ENCODE measurements around the gene ARID4A. TPM values are rescaled to one million over a fixed set of nuclear protein-coding genes. Genes with fewer than 3 reads are reported as not detected.
"Not testable (repeated sequence)": the region's sequence is repeated elsewhere in the genome, so short reads cannot be mapped to it uniquely, and the experiment has no call there.

The ARID4A gene
- total RNA-seq, 1 experiment from 2014 or later: 12.5 TPM

DNA sequence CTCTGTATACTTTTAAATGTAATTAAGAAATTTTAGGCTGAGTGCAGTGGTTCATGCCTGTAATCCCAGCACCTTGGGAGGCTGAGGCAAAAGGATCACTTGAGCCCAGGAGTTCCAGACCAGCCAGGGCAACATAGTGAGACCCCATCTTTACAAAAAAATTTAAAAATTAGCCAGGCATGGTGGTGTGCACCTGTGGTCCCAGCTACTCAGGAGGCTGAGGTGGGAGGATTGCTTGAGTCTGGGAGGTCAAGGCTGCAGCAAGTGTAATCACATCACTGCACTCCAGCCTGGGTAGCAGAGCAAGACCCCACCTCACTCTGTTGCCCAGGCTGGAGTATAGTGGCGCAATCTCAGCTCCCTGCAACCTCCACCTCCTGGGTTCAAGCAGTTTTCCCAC lies 63.9 kb downstream of the ARID4A start:
- ATAC-seq; DNase-seq (ENCODE audit: low spot score); H3K27me3 Mint-ChIP-seq (ENCODE audit: low read depth); H3K4me1 Mint-ChIP-seq; H3K4me3 Mint-ChIP-seq; CTCF ChIA-PET; H3K9me3 Mint-ChIP-seq; H3K27ac Mint-ChIP-seq; POLR2A ChIA-PET: not testable (repeated sequence)
- peak; percentile 78 for TF ChIP-seq ZNF121 (CRISPR knock-in tag; IDR thresholded peaks at IDR 0.05)
- peaks cover 38% of the 10 kb centered on the region for H3K36me3 Mint-ChIP-seq

DNA sequence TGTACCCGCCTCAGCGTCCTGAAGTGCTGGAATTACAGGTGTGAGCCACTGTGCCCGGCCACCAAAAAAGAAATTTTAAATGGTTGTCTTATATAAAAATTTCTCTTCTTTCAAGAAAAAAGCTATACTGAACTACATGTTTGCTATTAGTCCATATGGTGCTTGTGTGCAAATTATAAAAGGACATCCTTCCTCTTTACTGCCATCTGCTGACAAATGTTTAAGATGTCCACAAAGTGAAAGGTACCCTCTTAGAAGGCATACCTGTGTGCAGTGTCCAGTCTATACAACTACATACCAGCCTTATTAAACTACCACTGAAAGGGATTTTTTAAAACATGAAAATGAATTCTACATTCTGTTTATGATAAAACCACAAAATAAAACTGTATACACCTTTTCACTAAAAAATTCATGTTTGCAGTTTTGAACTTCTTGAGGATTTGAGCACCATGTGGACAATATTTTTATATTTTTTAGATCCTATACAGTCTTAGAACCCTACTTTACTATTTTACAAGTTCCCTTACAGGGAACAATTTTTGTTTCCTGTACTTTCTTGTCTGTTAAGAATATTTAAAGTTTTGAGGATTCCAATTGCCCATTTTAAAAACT lies 64.5 kb downstream of the ARID4A start:
- TF ChIP-seq OVOL2 (CRISPR knock-in tag; IDR thresholded peaks at IDR 0.05; ENCODE audit: borderline replicate concordance): no peak
- Mint-ChIP-seq H3K27ac (no peak overlapping the region), H3K27me3 (ENCODE audit: low read depth) (no peaks in the 10 kb centered on the region), H3K4me1 (no peaks in the 10 kb centered on the region), H3K4me3 (no peak overlapping the region), H3K9me3 (no peaks in the 10 kb centered on the region), H3K36me3 (peaks cover 43% of the 10 kb centered on the region)
- POLR2A ChIA-PET: no interaction called here
- ATAC-seq: peak; percentile 48
- CTCF ChIA-PET: no interaction called here
- DNase-seq (ENCODE audit: low spot score): no peak

GRCh38 chr14:58364316-58364715 lies 66.0 kb downstream of the ARID4A start:
- no peak overlapping the region for H3K4me3 Mint-ChIP-seq
- ChIA-PET CTCF (no interaction called here), POLR2A (no interaction called here)
- no peak for ATAC-seq
- H3K4me1 Mint-ChIP-seq: no peaks in the 10 kb centered on the region
- H3K27ac Mint-ChIP-seq: no peak overlapping the region
- H3K27me3 Mint-ChIP-seq (ENCODE audit: low read depth): no peaks in the 10 kb centered on the region
- TF ChIP-seq TEAD4 (CRISPR knock-in tag; IDR thresholded peaks at IDR 0.05) (no peak), FOXP4 (CRISPR knock-in tag; IDR thresholded peaks at IDR 0.05) (no peak), NFE2L1 (CRISPR knock-in tag; IDR thresholded peaks at IDR 0.05) (no peak), TEAD1 (CRISPR knock-in tag; IDR thresholded peaks at IDR 0.05) (no peak), PRRX2 (CRISPR knock-in tag; IDR thresholded peaks at IDR 0.05) (no peak), ERG (CRISPR knock-in tag; IDR thresholded peaks at IDR 0.05) (no peak)
- TF ChIP-seq, protein P1, sequence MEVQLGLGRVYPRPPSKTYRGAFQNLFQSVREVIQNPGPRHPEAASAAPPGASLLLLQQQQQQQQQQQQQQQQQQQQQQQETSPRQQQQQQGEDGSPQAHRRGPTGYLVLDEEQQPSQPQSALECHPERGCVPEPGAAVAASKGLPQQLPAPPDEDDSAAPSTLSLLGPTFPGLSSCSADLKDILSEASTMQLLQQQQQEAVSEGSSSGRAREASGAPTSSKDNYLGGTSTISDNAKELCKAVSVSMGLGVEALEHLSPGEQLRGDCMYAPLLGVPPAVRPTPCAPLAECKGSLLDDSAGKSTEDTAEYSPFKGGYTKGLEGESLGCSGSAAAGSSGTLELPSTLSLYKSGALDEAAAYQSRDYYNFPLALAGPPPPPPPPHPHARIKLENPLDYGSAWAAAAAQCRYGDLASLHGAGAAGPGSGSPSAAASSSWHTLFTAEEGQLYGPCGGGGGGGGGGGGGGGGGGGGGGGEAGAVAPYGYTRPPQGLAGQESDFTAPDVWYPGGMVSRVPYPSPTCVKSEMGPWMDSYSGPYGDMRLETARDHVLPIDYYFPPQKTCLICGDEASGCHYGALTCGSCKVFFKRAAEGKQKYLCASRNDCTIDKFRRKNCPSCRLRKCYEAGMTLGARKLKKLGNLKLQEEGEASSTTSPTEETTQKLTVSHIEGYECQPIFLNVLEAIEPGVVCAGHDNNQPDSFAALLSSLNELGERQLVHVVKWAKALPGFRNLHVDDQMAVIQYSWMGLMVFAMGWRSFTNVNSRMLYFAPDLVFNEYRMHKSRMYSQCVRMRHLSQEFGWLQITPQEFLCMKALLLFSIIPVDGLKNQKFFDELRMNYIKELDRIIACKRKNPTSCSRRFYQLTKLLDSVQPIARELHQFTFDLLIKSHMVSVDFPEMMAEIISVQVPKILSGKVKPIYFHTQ (CRISPR knock-in tag; IDR thresholded peaks at IDR 0.05): no peak
- no peak for DNase-seq (ENCODE audit: low spot score)
- no peaks in the 10 kb centered on the region for H3K9me3 Mint-ChIP-seq
- H3K36me3 Mint-ChIP-seq: peaks cover 47% of the 10 kb centered on the region

DNA sequence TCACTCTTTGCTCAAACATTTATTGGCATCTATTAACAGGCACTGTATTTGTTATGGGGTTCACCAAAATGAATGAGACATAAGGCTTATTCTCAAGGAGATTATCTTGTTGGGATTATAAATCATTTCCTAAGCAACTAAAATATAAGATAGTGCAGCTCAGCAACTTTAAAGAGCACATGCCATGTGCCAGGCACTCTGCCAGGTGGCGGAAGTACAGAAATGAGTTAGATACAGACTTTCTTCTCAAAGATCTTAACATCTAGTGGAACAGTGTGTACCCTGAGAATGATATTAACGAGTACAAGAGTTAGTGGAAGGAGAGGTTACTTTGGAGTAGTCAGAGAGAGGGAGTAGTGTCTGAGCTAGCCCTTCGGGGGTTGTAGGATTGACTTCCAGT lies 68.9 kb downstream of the ARID4A start:
- DNase-seq (ENCODE audit: low spot score) (no peak), ATAC-seq (no peak)
- ChIA-PET POLR2A (no interaction called here), CTCF (no interaction called here)
- no peaks in the 10 kb centered on the region for H3K27me3 Mint-ChIP-seq (ENCODE audit: low read depth)
- H3K36me3 Mint-ChIP-seq: peaks cover 41% of the 10 kb centered on the region
- H3K4me1 Mint-ChIP-seq: no peaks in the 10 kb centered on the region
- no peaks in the 10 kb centered on the region for H3K9me3 Mint-ChIP-seq
- no peak overlapping the region for H3K4me3 Mint-ChIP-seq
- no peak overlapping the region for H3K27ac Mint-ChIP-seq
- TF ChIP-seq, protein P2, sequence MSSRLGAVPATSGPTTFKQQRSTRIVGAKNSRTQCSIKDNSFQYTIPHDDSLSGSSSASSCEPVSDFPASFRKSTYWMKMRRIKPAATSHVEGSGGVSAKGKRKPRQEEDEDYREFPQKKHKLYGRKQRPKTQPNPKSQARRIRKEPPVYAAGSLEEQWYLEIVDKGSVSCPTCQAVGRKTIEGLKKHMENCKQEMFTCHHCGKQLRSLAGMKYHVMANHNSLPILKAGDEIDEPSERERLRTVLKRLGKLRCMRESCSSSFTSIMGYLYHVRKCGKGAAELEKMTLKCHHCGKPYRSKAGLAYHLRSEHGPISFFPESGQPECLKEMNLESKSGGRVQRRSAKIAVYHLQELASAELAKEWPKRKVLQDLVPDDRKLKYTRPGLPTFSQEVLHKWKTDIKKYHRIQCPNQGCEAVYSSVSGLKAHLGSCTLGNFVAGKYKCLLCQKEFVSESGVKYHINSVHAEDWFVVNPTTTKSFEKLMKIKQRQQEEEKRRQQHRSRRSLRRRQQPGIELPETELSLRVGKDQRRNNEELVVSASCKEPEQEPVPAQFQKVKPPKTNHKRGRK (CRISPR knock-in tag; IDR thresholded peaks at IDR 0.05; ENCODE audit: borderline replicate concordance): no peak
- no peak for TF ChIP-seq RELA (CRISPR knock-in tag; IDR thresholded peaks at IDR 0.05; ENCODE audit: borderline replicate concordance)
- TF ChIP-seq ZNF219 (CRISPR knock-in tag; IDR thresholded peaks at IDR 0.05; ENCODE audit: borderline replicate concordance): no peak
- TF ChIP-seq ZNF416 (CRISPR knock-in tag; IDR thresholded peaks at IDR 0.05): no peak
- no peak for TF ChIP-seq SMAD3 (CRISPR knock-in tag; IDR thresholded peaks at IDR 0.05; ENCODE audit: borderline replicate concordance)
- TF ChIP-seq CREB1 (CRISPR knock-in tag; IDR thresholded peaks at IDR 0.05): no peak
- no peak for TF ChIP-seq ZNF396 (CRISPR knock-in tag; IDR thresholded peaks at IDR 0.05; ENCODE audit: borderline replicate concordance)
- TF ChIP-seq JAZF1 (CRISPR knock-in tag; IDR thresholded peaks at IDR 0.05): no peak
- TF ChIP-seq KAT7 (CRISPR knock-in tag; IDR thresholded peaks at IDR 0.05; ENCODE audit: borderline replicate concordance): no peak
- TF ChIP-seq GRHL2 (CRISPR knock-in tag; IDR thresholded peaks at IDR 0.05; ENCODE audit: insufficient replicate concordance, severe bottlenecking): no peak
- no peak for TF ChIP-seq CDX4 (CRISPR knock-in tag; IDR thresholded peaks at IDR 0.05; ENCODE audit: borderline replicate concordance)
- TF ChIP-seq FOXP1 (CRISPR knock-in tag; IDR thresholded peaks at IDR 0.05; ENCODE audit: borderline replicate concordance): no peak
